NK-92 (cell line): ENCODE measurements around the gene PLEKHH2.
"Not testable (repeated sequence)": the region's sequence is repeated elsewhere in the genome, so short reads cannot be mapped to it uniquely, and the experiment has no call there.

Experiments
- DNase-seq: peaks from one replicate; lab custom pipeline; 2025; ENCODE audit not compliant: unreplicated experiment; lab: John Stamatoyannopoulos, UW

The PLEKHH2 gene

GRCh38 chr2:43636153-43636552, 907 bp upstream of the PLEKHH2 start:
- not testable (repeated sequence) for DNase-seq

DNA sequence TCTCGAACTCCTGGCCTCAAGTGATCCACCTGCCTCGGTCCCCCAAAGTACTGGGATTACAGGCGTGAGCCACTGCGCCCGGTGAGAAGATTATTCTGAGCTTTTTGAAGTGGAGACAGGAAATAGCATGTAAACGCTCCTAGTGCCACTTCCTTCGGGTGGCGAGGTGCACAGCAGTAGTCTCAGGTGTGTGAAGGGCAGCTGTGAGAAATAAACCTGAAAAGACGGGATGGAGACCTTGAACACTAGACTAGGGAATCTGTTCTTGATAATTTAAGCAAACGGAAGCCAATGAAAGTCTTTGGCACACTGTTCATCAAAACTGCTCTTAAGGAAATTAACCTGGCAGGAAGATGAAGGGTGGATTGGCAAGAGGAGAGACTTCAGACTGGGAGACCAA, 439 bp upstream of the PLEKHH2 start:
- no peak for DNase-seq

GRCh38 chr2:43642363-43642762, 5.3 kb downstream of the PLEKHH2 start:
- no peak for DNase-seq

DNA sequence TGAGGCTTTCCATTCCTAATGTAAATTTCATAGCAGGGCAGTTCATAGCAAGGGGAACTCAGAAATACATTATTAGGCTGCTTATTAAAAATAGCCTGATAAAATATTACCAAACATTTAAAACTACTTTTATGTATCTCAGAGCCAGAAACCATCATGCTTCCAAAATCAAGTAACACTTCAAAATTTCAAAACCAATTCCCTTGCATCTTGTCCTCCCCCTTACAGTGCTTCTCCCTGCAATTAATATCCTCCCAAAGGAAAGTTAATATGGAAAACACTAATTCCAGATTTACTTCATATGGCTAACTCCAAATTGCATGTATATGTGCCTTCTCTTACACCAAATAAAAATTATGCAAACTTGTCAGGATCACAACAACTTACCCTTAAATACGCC, 6.6 kb downstream of the PLEKHH2 start:
- DNase-seq, result no peak

- DNase-seq, result no peak
Measured at GRCh38 chr2:43648994-43649701, 12.1 kb downstream of the PLEKHH2 start.

DNA sequence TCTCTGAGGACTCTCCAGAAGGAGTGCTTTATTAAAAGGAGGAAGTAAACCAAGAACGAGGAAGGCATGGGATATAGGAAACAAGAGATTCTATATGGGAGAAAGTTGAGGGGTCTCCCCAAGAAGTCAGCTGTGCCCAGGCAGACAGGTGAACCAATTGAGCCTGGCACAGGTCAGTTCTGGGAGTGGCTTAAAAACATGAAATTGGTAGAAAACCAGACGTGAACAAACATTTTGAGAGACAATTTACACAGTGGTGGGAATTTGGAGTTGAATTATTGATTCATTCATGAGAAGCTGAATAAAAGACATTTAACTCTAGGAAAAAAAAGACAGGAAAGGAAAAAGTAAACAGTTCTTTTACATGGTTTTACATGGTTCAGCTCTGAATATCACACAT, 16.4 kb downstream of the PLEKHH2 start:
- no peak for DNase-seq

GRCh38 chr2:43657241-43657640, 20.2 kb downstream of the PLEKHH2 start:
- DNase-seq, result no peak

- no peak for DNase-seq
Measured at GRCh38 chr2:43675646-43676321, 38.7 kb downstream of the PLEKHH2 start.

- DNase-seq, result no peak
Measured at GRCh38 chr2:43676322-43677050, 39.4 kb downstream of the PLEKHH2 start, which contains the start of gene C1GALT1C1L. Gene C1GALT1C1L, minus strand, starts transcription at chr2:43676429. Its CDS starts 107 bp downstream, at chr2:43676322.

- not testable (repeated sequence) for DNase-seq
Measured at GRCh38 chr2:43677783-43678182, 40.7 kb downstream of the PLEKHH2 start.

- no peak for DNase-seq
Measured at GRCh38 chr2:43685357-43685756, 48.3 kb downstream of the PLEKHH2 start.

- DNase-seq, result no peak
Measured at GRCh38 chr2:43689999-43690398, 52.9 kb downstream of the PLEKHH2 start.

- DNase-seq, result no peak
Measured at GRCh38 chr2:43692428-43692994, 55.5 kb downstream of the PLEKHH2 start.

DNA sequence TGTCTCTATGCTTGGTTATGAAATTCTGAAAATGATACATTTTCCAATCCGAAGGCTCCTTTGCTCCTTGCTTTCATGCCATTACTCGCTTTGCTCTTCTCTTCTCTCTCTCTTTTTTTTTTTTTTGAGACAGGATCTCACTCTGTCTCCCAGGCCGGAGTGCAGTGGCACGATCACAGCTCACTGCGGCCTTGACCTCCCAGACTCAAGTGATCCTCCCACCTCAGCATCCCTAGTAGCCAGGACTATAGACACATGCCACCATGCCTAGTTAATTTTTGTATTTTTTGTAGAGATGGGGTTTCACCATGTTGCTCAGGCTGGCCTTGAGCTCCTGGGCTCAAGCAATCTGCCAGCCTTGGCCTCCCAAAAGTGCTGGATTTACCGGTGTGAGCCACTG, 61.1 kb downstream of the PLEKHH2 start:
- not testable (repeated sequence) for DNase-seq

DNA sequence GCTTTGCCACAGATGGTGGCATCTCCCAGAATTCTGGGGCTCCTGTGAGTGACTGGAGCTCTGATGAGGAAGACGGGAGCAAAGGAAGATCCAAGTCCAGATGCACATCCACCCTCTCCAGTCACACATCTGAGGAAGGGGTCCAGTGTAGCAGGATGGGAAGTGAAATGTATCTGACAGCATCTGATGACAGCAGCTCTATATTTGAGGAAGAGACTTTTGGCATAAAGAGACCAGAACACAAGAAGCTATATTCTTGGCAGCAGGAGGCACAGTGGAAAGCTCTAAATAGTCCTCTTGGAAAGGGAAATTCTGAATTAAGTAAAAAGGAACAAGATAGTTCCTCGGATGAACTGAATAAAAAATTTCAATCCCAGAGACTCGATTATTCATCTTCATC, 62.7 kb downstream of the PLEKHH2 start:
- no peak for DNase-seq

- DNase-seq, result no peak
Measured at GRCh38 chr2:43701111-43701510, 64.1 kb downstream of the PLEKHH2 start.

- no peak for DNase-seq
Measured at GRCh38 chr2:43707255-43708015, 70.4 kb downstream of the PLEKHH2 start.

GRCh38 chr2:43708178-43708577, 71.1 kb downstream of the PLEKHH2 start:
- no peak for DNase-seq

- no peak for DNase-seq
Measured at GRCh38 chr2:43708891-43709290, 71.8 kb downstream of the PLEKHH2 start.

DNA sequence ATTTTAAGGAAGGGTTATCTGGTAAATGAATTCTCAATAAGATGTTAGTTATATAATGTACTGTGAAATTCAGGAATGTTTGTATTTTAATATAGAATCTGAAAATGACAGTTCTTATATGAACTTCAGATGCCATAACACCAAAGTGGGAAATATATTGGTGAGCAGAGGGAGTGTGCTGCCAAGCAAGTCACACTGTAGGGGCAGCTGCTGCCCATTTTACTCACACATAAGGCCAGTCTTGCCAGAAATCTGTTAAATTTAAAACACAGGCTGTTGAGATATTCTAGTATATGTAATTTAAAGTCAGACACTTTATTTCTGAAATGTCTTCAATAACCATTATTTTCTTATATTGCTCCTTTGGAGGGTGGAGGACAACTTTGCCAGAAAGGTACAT, 73.8 kb downstream of the PLEKHH2 start:
- DNase-seq, result no peak

- DNase-seq, result no peak
Measured at GRCh38 chr2:43714164-43714563, 77.1 kb downstream of the PLEKHH2 start.
